GM12892 (cell line): ENCODE measurements around the gene ZNF398.

Source experiments
- POLR2A ChIP-seq: IDR thresholded peaks from 2 replicates; pipeline ENCODE4 v1.6.1; 2011; ENCODE audit warnings: low read depth, low read length, control low read depth
- POLR2AphosphoS5 ChIP-seq: IDR thresholded peaks from 2 replicates; pipeline ENCODE4 v1.6.1; 2011; ENCODE audit warnings: low read depth, low read length, control low read depth
- TAF1 ChIP-seq: IDR thresholded peaks from 2 replicates; pipeline ENCODE4 v1.6.1; 2011; ENCODE audit warnings: low read depth, mild to moderate bottlenecking, control low read depth, low read length, borderline replicate concordance

GRCh38 chr7:149196151-149196704, 49.0 kb downstream of the ZNF398 start:
- TF ChIP-seq POLR2A (no peak), POLR2AphosphoS5 (no peak), TAF1 (no peak)
